Measurements from ENCODE around the gene NDUFV1.
"Not testable (repeated sequence)": the region's sequence is repeated elsewhere in the genome, so short reads cannot be mapped to it uniquely, and the experiment has no call there.

Gene NDUFV1

DNA sequence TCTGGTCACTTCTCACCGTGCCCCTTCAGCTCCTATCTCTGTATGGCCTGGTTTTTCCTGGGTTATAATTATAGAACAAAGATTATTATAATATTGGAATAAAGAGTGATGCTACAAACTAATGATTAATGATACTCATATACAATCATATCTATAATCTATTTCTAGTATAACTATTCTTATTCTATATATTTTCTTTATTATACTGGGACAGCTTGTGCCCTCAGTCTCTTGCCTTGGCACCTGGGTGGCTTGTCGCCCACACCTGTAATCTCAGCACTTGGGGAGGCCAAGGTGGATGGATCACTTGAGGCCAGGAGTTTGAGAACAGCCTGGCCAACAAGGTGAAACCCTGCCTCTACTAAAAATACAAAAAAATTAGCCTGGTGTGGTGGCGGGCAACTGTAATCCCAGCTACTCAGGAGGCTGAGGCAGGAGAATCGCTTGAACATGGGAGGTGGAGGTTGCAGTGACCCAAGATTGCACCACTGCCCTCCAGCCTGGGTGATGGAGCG lies 53.0 kb downstream of the NDUFV1 start:
- not testable (repeated sequence) for DNase-seq

DNA sequence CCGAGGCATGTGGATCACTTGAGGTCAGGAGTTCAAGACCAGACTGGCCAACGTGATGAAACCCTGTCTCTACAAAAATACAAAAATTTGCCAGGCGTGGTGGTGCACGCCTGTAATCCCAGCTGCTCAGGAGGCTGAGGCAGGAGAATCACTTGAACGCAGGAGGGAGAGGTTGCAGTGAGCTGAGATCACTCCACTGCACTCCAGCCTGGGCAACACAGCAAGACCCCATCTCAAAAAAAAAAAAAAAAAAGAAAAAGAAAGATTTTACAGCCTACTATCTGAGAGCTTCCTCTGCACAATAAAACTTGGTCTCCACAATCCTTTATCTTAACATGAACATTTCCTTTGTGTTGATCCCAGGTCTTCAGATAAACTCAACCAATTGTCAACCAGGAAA lies 54.0 kb downstream of the NDUFV1 start:
- not testable (repeated sequence) for DNase-seq

Data from NCI-H2029 (cell line).